ENCODE results near the gene FEM1B. TPM values are rescaled to one million over a fixed set of nuclear protein-coding genes. Genes with fewer than 3 reads are reported as not detected.
"Not testable (repeated sequence)": the region's sequence is repeated elsewhere in the genome, so short reads cannot be mapped to it uniquely, and the experiment has no call there.

FEM1B gene
- total RNA-seq, 4 donors from 2014 or later: 53.1 to 71.5 (median 56.5) TPM

DNA sequence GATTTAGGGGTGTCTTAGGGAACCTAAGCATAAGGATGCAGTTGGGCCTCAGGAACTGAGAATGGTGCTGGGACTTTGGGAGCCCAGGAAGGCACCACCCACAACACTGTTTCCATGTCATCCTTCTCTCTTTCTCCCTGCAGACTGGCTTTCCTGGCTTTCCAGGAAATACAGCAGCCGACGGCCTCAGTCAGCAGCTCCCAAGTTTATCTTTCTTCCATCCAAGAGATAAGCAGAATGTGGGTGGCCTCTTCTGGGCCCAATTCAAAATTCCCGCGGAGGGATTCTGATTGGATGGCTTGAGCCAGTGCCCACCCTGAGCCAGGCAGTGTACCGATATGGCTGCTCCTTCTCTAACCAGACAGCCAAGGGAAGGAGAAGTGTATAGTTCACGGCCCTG, 43.5 kb upstream of the FEM1B start:
- Histone ChIP-seq H3K27ac (replicated peaks in 1 of 4) (no peak overlapping the region), H3K36me3 (no peaks in the 10 kb centered on the region), H3K4me1 (peaks cover 6 to 11% (median 9%) of the 10 kb centered on the region in 4 donors), H3K27me3 (no peaks in the 10 kb centered on the region), H3K4me3 (no peak overlapping the region), H3K9me3 (no peaks in the 10 kb centered on the region)
- TF ChIP-seq, protein P1, sequence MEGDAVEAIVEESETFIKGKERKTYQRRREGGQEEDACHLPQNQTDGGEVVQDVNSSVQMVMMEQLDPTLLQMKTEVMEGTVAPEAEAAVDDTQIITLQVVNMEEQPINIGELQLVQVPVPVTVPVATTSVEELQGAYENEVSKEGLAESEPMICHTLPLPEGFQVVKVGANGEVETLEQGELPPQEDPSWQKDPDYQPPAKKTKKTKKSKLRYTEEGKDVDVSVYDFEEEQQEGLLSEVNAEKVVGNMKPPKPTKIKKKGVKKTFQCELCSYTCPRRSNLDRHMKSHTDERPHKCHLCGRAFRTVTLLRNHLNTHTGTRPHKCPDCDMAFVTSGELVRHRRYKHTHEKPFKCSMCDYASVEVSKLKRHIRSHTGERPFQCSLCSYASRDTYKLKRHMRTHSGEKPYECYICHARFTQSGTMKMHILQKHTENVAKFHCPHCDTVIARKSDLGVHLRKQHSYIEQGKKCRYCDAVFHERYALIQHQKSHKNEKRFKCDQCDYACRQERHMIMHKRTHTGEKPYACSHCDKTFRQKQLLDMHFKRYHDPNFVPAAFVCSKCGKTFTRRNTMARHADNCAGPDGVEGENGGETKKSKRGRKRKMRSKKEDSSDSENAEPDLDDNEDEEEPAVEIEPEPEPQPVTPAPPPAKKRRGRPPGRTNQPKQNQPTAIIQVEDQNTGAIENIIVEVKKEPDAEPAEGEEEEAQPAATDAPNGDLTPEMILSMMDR (IDR thresholded peaks at IDR 0.05): no peak
- TF ChIP-seq POLR2A (IDR thresholded peaks at IDR 0.05; ENCODE audit: low read depth): no peak
- peak; percentile 62 for DNase-seq (ENCODE audit: extremely low spot score)
- intact Hi-C loops (cut with DNase I): no loop called here
- WGBS: 70% methylated on average over 6 of the region's 6 CpGs

GRCh38 chr15:68234520-68234919, 43.0 kb upstream of the FEM1B start:
- 89% methylated on average over 9 of the region's 9 CpGs for WGBS
- H3K9me3 ChIP-seq; H3K27ac ChIP-seq (replicated peaks in 1 of 4); intact Hi-C loops (cut with DNase I); H3K27me3 ChIP-seq; H3K36me3 ChIP-seq; H3K4me3 ChIP-seq: not testable (repeated sequence)
- peaks cover 6 to 11% (median 9%) of the 10 kb centered on the region in 4 donors for H3K4me1 ChIP-seq
- peak; percentile 17 for DNase-seq (ENCODE audit: extremely low spot score)

GRCh38 chr15:68235022-68235421, 42.5 kb upstream of the FEM1B start:
- peak; percentile 84 for DNase-seq (ENCODE audit: extremely low spot score)
- intact Hi-C loops (cut with DNase I): no loop called here
- H3K27ac ChIP-seq (replicated peaks in 1 of 4): no peak overlapping the region
- H3K9me3 ChIP-seq: no peaks in the 10 kb centered on the region
- H3K36me3 ChIP-seq: no peaks in the 10 kb centered on the region
- peaks cover 4 to 8% (median 5%) of the 10 kb centered on the region in 4 donors for H3K4me1 ChIP-seq
- no peak for TF ChIP-seq EP300 (IDR thresholded peaks at IDR 0.05)
- TF ChIP-seq POLR2A (IDR thresholded peaks at IDR 0.05; ENCODE audit: low read depth): no peak
- TF ChIP-seq, protein P1 (IDR thresholded peaks at IDR 0.05): no peak
- no peak for TF ChIP-seq POLR2AphosphoS5 (IDR thresholded peaks at IDR 0.05)
- 96% methylated on average over 4 of the region's 4 CpGs for WGBS
- no peak overlapping the region for H3K4me3 ChIP-seq
- H3K27me3 ChIP-seq: no peaks in the 10 kb centered on the region

- Histone ChIP-seq H3K4me1 (no peaks in the 10 kb centered on the region), H3K9me3 (peaks cover 0 to 8% (median 2%) of the 10 kb centered on the region in 4 donors), H3K27me3 (no peaks in the 10 kb centered on the region), H3K27ac (replicated peaks in 1 of 4) (no peak overlapping the region), H3K4me3 (no peak overlapping the region), H3K36me3 (no peaks in the 10 kb centered on the region)
- TF ChIP-seq POLR2AphosphoS5 (IDR thresholded peaks at IDR 0.05): no peak
- TF ChIP-seq POLR2A (IDR thresholded peaks at IDR 0.05; ENCODE audit: low read depth): no peak
- no peak for TF ChIP-seq EP300 (IDR thresholded peaks at IDR 0.05)
- TF ChIP-seq, protein P1 (IDR thresholded peaks at IDR 0.05): no peak
- no peak for DNase-seq (ENCODE audit: extremely low spot score)
- intact Hi-C loops (cut with DNase I): no loop called here
Observed at GRCh38 chr15:68239025-68239424, 38.5 kb upstream of the FEM1B start.

DNA sequence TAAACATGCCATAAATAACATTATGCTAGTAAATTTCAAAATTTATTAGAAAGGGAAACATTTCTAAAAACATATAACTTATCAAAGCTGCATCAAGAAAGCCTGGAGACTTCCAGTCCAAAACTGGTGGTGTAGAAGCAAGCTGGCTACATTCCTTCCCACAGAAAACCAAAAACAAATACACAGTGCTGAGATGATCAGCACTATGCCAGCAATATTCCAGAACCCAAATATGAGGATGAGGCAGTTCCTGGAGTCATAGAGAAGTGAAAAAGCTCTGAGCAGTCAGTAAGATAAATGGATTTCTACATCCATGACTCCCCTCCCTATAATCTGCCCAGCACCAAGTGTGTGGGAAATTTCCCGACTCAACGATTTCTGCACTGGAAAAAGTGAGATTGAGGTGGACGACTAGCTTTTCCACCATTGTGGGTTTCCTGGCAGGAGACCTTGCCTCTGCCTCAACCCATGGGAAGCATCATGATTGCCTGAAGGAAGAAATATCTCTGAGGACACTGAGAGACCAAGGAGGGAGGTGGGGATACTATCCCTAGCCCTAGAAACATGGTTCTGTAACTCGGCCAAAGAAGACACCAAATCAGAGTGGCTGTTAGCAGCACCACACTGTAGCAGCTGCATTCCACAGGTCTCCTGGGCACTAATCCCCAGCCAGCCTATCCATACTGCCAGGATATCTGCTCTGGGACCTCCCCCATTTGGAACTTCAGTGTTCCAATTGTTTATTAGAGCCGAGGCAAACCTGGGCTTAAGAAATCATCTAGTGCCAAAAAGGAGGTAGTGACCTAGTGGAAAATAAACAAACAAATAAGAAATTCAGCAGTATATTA, 36.2 kb upstream of the FEM1B start:
- H3K27ac ChIP-seq (replicated peaks in 1 of 4): no peak overlapping the region
- TF ChIP-seq EP300 (IDR thresholded peaks at IDR 0.05) (no peak), POLR2A (IDR thresholded peaks at IDR 0.05; ENCODE audit: low read depth) (no peak), POLR2AphosphoS5 (IDR thresholded peaks at IDR 0.05) (no peak)
- TF ChIP-seq, protein P1 (IDR thresholded peaks at IDR 0.05): no peak
- no peak for DNase-seq (ENCODE audit: extremely low spot score)
- H3K9me3 ChIP-seq: peaks cover 0 to 15% (median 6%) of the 10 kb centered on the region in 4 donors
- no peak overlapping the region for H3K4me3 ChIP-seq
- H3K4me1 ChIP-seq: no peaks in the 10 kb centered on the region
- H3K27me3 ChIP-seq: no peaks in the 10 kb centered on the region
- intact Hi-C loops (cut with DNase I): no loop called here
- 72% methylated on average over 5 of the region's 5 CpGs for WGBS
- H3K36me3 ChIP-seq: no peaks in the 10 kb centered on the region

Measured in esophagus muscularis mucosa (tissue), 4 donors.